DMS114 treated with DMSO at 0.1 percent for 48 hours (cell line): ENCODE results near the gene BID.

Experiments used
- DNase-seq: peaks from one replicate; lab custom pipeline; 2025; ENCODE audit not compliant: unreplicated experiment; lab: John Stamatoyannopoulos, UW

The BID gene

DNA sequence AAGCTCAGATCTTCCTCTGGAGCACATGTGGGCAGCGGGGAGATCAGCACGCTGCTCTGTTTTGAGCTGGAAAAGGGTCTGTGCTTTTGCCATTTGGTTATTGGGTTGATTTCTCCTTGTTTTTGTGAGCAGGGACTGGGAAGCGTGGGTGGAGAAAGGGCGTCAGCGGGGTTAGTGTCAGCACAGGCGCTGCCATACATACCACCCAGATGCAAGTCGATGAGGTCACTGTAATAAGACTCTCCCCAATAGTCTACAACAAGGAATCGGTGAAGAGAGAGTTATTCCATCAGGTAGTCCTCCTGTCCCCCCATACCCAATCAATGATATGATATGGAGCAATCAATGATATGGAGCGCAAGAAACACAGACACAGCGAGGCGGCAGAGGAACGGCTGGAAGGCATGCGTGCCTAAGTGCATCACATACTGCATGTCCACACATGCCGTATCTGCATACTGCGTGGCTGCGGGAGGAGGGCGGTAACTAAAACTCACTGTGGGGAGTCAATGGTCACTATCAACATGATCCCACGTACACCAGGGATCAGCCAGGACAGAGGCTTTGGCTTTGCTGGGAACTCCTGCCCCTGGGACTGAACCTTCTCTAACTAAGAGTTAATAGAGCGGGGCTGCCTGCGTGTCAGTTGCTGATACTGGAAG, 29.5 kb upstream of the BID start:
- DNase-seq: no peak

DNA sequence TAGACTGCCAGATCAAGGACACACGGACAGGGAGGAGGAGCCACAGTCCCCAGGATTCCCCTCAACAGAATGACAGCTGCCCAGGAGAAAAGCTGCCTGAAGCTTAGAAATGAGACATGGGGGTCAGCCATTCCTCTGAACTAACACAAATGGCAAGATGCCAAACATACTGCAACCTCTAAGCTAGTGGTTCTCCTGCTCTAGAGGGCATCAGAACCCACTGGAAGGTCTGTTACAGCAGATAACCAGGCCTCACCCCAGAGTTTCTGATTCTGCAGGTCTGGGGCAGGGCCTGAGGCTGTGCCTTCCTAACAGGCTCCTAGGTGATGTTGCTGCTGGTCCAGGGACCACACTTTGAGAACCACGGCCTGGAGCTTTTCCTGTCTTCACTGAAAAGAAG, 28.6 kb upstream of the BID start:
- DNase-seq: no peak

DNA sequence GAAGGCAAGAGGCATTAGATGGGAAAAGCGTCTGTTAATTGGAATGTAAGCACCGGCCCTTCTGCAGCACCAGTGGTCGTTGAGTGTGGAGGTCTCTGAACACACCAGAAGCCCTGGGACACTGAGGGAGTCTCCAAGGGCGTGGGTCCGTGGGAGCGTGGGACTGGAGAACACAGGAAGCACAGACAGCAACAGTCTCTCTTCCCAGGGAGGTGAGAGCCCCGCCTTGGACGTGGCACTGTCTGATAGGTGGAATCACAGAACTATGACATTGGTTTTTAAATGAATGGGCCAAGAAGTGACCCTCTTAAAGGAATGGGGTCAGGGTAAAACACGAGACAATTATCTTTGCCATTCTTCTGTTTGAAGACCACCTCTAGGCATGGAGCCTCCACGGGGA, 28.1 kb upstream of the BID start:
- no peak for DNase-seq

DNA sequence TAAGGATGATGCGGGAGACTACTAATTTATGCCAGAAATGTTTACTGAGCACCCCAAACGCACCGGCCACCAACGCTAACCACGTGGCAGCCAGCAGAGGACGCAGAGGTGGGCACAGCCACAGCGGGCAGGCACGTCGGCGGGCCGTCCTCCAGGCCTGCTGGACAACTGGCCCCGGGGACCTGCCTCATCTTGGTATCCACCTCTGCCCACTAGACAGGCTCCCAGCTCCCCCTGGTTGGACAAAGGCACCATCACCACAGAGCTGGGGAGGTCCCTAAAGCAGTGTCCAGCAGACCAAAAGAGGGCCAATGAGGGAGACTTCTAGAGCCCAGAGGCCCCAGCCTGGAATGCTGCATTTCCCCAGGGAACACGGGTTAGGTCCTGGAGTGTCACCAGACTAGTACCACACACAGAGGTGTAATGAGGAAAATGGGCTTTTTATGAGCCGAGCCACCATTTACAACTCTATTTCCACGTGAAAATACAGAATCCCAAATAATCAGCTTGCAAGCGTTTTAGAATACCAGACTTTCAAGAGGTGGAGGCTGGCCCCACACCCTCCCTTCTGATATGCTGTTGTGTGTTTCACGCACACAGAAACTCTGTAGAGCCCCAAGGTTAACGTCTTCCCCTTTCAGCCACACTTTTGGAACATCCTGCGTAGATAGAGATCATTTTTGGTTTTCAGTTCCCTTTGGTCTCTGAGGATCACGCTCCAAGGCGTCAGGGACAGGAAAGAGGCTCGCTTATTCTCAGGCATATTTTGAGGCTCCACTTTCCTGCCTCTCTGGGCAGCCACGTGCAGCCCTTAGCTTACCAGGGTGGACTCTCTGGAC, 23.7 kb upstream of the BID start:
- DNase-seq: no peak

DNA sequence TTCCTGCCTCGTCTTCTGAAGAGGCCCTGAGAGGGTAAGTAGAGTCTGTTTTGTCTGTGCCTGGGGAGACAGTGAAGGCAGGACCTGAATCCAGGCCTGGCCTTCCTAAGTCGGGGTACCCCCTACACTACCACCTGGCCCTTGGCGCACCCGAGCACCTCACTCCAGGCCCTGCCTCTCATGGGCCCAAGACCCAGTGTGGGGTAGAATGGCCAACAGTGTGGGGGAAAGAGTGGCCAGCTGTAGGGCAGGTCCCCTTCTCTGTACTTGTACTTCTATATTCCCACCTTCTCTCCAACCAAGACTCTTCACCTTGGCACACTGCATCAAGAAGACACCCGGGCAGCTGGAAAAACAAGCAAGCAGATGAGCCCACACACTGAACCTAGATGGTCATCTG, 22.4 kb upstream of the BID start:
- DNase-seq: no peak

DNA sequence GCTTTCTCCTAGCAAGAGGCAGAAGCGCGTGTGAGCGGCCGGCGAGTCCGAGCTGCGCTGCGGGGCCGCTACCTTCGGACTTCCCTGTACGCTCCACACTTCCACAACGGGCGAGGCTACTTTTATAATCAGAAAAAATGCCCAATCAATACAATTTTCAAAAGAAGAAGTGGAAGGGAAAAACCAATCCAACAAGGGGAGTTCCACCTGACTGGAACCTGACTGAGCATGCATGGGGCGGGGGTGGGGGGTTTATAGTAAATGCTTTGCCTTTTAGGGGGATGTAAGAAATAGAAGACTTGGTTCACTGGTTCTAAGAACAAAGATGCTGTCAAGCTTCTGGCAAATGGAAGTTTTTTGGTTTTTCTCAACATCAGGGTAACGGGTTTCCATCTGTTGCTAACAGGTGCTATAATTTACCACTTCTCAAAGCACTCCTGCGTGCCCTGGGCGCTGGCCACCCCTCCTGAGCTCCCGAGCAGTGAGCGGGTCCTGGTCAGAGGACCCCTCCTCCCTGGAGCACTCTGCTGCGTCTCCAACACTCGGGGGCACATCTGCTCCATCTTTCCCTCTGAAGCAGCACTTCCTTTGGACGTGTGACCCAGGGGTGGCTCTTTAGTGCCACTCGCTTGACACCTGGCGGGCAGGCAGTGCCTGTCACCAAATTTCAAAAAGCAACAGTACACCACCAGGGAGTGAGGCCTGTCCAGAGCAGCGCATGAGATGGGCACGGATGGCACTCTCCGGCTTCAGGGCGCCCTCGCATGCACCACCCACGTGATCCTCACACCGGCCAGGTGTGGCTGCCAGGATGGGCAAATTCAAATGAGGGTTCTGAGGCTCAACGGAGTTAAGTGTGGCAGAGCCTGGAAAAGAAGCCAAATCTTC, 21.6 kb upstream of the BID start:
- DNase-seq: no peak

DNA sequence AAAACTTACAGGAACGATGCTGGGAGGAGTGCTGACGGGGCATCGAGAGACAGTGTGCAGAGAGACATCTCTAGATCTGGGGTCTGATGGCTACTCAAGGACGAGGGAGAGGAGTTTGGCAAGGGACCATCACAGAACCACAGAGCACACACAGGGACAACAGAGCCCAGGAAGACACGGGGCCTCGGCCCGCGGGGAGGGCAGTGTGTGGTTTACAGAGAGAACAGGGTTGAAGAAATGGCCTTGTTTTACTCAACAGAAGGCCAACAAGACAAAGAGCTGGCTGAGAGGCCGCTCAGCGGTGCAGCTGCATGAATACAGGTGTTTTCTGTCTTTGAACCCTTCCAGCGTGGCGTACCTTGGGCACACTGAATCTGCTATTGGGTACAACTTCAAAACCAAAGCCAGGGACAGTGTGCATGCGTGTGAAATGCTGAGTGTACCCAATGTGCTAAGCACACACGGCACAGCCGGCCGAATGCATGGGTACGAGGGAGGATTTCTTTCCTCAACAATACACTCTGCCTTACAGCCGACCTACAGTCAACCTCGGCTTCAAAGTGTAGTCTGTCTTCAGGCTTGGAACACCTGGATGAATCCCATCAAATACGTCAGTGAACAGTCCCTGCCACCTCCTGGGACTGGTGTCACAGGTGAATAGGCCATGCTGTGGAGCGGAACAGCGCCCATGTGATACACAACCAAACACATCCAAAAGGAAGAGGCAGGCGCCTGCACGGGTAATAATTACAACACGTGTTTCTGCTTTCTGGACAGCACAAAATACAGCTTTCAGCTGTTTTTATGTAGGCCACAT, 20.7 kb upstream of the BID start:
- no peak for DNase-seq

DNA sequence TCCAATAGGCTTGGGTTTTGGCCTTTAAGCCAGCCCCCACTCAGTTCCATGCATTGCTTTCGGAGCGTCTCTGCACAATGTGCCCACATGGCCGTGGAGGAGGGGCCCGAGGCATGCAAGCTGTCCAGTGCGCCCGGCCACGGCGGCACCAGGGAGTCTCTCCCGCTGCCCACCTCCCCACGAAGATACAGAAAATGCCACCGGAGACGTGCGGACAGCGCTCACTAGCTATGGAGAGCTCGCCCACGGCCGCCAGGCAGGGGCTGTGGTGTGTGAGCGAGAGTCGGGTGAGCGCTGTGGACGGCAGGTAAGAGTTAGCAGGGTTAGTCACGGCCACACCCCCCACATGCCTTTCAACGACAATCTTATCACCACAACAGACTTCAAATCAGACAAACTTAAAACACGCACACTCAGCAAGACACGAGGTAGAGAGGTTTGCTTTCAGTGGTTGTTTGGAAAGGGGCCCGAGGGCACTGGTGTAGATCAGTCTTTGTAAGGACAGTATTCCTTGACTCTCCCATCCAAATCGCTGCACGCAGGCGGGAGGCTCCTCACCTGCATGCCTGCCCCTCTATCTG, 18.7 kb upstream of the BID start:
- DNase-seq: no peak

DNA sequence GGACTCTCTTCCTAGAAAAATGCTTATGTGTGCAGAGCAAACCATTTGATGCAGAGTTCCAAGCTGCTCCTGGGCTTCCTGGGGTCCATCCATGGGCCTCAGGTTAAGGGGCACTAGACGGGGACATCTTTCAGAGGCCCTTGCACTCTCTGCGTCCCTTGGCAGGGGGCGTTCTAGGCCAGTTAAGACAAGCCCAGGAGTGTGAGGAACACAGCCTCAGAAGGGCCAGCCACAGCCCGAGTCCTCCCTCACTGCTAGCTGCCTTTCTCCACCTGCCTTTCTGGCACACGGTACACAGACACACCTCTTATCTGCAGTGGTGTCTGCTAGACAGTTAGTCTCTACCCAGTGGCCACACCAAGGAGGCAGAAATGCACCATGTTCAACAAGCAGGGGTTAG, 18.0 kb upstream of the BID start:
- no peak for DNase-seq

DNA sequence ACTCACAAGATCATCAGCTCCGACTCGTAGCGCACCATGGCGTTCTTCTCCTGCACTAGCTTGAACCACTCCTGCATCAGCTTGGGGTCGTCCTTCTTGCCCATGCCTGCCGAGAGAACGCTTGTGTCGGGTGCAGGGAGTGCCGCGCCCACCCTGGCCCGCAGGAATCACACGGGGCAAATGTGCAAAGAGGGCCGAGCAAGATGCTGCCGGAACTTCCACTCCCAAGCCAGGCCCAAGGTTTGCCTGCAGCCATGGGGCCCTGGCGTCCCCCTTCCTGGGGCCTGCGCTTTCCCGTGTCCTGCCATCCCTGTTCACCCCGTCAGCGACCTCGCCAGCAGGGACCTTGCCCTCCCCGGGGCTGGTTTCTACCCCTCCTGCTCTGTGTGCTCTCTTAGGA, 16.9 kb upstream of the BID start:
- DNase-seq: no peak

DNA sequence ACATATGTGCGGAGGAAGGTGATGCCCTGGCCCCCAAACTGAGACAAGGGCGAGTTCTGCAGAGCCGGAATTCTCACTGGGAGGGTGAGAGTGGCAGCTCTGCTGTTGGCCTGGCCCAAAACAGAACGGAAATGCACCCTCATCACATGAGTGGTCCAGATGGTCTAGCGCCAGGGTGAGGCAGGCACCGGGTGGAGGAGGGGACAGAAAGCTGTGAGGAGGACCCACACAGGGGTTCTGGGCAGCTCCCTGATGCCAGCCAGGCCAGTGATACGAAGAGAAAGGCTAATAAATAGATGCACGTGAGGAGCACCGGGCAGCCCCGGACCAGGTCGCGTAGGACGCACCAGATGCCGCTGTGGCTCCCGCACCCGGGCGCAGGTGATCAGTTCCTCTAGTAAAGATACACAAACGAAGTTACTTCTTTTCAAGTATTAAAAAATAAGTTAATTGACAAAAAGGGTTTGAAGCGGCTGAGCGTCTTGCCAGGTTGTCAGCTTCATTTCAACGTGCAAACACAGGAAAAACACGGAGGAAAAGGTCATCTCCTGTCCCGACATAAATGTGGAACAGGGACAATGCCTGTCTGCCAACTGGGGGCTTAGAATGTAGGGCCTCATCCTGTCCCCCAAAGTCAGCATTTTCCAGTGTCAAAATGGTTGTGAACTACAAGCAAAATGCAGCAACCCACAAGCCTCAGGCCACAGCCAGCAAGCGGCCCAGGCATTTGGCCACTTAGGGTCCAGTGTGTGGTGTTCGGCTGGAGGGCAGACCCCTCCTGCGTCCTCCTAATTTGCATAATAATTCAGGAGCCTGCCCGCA, 15.3 kb upstream of the BID start:
- no peak for DNase-seq

DNA sequence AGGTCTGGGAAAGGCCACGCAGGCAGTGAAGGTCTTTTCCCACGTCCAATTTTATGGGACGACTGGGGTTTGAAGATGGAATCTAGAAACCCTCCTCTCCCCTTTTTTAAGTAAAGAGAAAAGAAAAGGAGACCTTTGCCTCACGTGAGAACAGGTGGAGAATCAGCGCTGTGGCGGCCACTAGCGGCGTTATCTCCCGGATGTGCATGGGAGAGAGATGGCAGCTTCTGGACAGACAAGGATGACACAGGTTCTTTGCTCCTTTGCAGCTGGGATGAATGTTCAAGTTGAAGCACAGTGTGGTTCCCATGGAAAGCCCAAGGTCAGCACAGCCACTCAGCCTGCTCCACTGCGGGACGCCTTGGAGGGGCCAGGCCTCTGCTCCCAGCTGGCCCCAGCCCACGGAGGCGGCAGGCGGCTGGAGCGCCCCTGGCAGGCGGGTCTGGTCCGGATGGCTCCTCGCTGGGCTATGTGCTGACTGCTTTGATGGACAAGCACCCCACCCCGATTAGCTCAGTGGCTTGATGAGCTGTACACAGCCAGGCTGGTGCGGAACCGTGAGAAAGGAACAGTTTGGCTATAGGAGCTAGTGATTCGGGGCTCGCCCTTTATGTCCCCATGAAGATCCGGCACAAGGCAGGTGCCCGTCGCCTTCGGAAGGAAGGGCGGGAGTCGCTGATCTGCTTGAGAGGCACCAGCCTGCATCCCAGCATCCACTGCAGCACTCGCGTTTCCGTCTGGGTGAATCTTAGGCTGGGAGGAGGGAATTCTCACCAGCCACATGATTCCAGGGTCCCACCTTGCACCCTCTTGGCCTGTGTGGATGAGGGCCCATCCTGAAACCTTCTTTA, 14.5 kb upstream of the BID start:
- no peak for DNase-seq

DNA sequence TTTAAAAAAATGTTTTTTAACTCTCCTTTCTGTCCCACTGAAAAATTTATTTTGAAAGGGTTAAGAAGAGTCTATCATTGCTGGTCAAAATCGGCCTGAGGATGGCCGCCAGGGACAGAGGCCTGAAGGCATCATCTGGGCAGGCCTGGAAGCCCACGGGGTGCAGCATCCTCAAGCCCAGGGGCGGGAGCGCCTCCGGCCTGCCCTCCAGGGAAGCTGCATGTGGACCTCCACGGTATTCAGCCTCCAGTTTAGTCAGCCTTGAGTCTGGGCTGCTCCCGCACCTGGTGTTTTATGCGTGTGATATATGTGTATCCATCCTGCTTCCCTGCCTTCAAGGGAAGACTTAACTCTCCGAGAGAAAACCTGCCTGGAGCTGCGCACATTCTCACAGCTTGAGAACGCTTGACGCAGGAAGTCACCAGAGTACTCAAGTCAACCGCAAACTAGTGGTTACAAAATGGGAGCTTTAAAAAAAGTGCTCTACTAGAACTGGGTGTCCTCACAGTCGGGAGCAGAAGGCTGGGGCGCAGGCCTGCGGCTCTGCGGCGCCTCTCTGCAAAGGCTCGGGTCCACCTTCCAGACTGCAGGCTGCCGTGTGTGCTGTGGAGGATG, 13.6 kb upstream of the BID start:
- no peak for DNase-seq

DNA sequence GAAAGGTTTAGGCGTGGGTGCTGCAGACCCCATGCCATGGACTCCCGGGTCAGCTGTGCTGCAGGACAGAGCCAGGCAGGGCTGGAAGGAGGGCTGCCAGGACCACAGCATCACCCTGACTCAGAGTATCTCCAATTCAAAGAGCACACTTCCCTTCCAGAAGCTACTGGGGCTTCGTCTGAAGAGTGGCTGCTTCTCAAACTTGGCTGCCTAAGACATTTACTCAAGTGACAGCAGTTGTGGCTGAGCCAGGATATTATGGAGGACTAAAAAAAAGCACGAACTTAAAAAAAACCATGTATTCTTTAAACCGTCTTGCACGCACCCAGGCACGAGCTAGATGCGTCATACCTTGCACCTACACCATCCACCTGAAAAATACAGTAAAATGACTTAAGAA, 13.0 kb upstream of the BID start:
- no peak for DNase-seq

DNA sequence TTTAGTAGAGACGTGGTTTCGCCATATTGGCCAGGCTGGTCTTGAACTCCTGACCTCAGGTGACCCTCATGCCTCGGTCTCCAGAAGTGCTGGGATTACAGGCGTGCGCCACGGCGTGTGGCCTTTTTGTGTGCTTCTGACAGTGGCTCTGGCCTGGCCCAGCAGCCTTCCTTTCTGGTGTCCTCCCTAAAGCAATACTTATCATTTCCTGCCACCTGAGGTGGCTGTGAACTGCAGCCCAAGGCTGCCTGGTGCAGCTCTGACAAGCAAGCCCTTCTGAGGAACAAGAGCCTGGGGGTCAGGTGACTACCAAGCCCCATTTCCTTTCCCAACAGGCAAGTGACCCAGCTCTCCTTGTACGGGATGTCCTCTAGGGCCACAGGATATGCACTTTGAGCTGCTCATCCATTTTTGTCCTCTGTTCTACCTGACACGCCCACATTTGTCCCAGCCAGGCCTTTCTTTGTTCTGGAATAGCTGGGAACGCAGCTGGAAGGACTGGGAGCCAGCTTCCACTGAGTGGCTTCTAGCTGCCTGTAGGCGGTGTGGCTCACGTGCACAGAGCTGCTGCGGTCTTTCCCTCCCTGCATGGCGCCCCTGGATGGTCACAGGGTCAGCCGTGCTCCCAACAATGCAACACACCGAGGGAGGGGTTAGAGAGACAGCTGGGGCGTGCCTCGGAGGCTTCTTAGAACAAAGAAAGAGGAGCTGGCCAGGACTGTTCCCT, 12.3 kb upstream of the BID start:
- DNase-seq: no peak

DNA sequence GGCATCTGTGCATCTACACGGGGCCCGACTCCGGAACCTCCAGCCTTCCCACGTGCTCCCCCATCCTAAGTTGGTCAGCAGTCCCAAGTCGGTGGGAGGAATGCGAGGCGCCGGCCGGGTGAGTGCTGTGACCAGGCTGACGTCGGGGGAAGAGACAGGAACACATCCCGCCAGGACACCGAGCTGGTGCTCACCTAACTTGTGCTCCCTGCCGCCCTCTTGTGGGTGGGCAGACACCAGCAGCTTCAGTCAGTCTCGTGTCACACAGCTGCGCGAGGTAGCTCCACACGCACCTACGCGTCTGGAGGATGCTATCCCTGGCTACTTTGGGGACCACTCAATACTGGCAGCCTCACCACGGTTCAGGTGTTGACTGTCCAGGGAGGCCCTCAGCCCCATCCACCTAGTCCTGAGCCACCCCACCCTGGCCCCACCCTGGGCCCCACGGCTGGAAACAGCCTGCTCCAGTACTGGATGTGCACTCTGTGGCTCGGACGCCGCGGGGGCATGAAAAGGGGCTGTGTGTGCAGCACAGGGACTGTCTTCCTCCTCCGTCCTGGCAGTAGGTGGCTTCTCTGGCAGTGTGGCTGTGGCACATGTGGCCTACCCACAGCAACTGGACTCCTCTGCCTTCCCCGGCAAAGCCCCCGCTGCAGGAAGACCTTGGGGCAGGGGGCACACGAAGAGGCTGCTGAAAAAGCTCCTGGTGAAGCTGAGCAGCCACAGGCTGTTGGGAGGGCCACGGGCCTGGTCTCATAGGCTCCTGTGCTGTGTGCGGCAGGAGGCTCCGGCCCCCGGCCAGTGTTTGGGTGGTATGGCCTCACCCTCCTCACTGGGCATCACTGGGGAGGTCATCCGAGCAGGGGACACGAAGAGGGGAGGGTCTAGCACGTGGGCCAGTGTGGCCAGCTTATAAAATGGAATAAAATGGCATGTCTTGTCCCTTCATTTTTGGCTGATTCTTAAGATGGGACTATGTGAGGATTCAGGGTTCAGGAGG, 11.2 kb upstream of the BID start:
- DNase-seq: no peak

DNA sequence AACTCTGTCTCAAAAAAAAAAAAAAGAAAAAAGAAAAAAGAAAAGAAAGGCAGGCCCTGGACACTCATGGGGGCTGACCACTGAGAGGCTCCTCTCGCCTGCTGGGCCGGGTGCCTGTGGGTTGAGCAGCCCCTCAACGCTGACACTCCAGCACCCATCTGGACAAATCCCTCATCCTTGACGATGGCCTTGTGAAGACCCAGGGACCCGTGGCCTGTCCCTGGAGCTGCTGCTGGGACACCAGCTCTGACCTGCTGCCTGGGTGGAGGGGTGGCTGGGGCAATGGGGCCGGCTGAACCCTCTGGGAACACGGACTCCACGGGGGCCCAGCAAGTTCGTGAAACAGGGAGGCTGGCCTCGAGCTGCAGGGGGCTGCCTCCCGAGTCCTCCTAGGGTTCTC, 10.5 kb upstream of the BID start:
- no peak for DNase-seq
